Measurements from ENCODE around the gene CSTPP1. TPM values are rescaled to one million over a fixed set of nuclear protein-coding genes. Genes with fewer than 3 reads are reported as not detected.

Gene CSTPP1
- total and polyA plus RNA-seq, 8 donors: 16.4 to 146 (median 37.3) TPM

GRCh38 chr11:47105974-47106373 lies 169.4 kb downstream of the CSTPP1 start:
- no peaks in the 10 kb centered on the region for H3K36me3 ChIP-seq
- H3K27ac ChIP-seq: peak overlapping the region in 2 of 5 donors; percentile 2 to 7
- H3K4me3 ChIP-seq: no peak overlapping the region
- H3K4me1 ChIP-seq: peaks cover 9 to 67% (median 31%) of the 10 kb centered on the region in 4 donors
- peak in 1 of 2 donors; percentile 59 for DNase-seq
- intact Hi-C loops (cut with DNase I; ENCODE audit: low total_unique reads): no loop called here
- no peaks in the 10 kb centered on the region for H3K9me3 ChIP-seq
- WGBS, 5 donors: 29 to 73% (median 39%) methylated on average over 3 of the region's 3 CpGs
- TF ChIP-seq POLR2AphosphoS5 (IDR thresholded peaks at IDR 0.05) (peak in 2 of 3 donors; percentile 37 to 49), POLR2A (IDR thresholded peaks at IDR 0.05) (no peak), CTCF (IDR thresholded peaks at IDR 0.05) (no peak)
- no peaks in the 10 kb centered on the region for H3K27me3 ChIP-seq

GRCh38 chr11:47106798-47107411 lies 170.3 kb downstream of the CSTPP1 start:
- no peaks in the 10 kb centered on the region for H3K36me3 ChIP-seq
- peaks cover 9 to 67% (median 31%) of the 10 kb centered on the region in 4 donors for H3K4me1 ChIP-seq
- intact Hi-C loops (cut with DNase I; ENCODE audit: low total_unique reads): no loop called here
- 49 to 59% (median 55%) methylated on average over 7 of the region's 7 CpGs for WGBS, 5 donors
- DNase-seq: no peak
- TF ChIP-seq CTCF (IDR thresholded peaks at IDR 0.05) (no peak), POLR2AphosphoS5 (IDR thresholded peaks at IDR 0.05) (no peak), POLR2A (IDR thresholded peaks at IDR 0.05) (no peak), EP300 (IDR thresholded peaks at IDR 0.05) (no peak)
- no peaks in the 10 kb centered on the region for H3K27me3 ChIP-seq
- peak overlapping the region in 2 of 5 donors; percentile 2 to 31 for H3K27ac ChIP-seq
- H3K4me3 ChIP-seq: no peak overlapping the region
- no peaks in the 10 kb centered on the region for H3K9me3 ChIP-seq

GRCh38 chr11:47107744-47108143 lies 171.2 kb downstream of the CSTPP1 start:
- no peak for TF ChIP-seq EP300 (IDR thresholded peaks at IDR 0.05)
- no peak for TF ChIP-seq POLR2AphosphoS5 (IDR thresholded peaks at IDR 0.05)
- TF ChIP-seq POLR2A (IDR thresholded peaks at IDR 0.05): no peak
- TF ChIP-seq CTCF (IDR thresholded peaks at IDR 0.05): no peak
- H3K4me3 ChIP-seq: no peak overlapping the region
- 65 to 88% (median 80%) methylated on average over 5 to 6 of the region's 6 CpGs for WGBS, 5 donors

GRCh38 chr11:47108214-47108613 lies 171.7 kb downstream of the CSTPP1 start:
- TF ChIP-seq CTCF (IDR thresholded peaks at IDR 0.05) (no peak), EP300 (IDR thresholded peaks at IDR 0.05) (no peak), POLR2A (IDR thresholded peaks at IDR 0.05) (no peak), POLR2AphosphoS5 (IDR thresholded peaks at IDR 0.05) (no peak)
- no peaks in the 10 kb centered on the region for H3K36me3 ChIP-seq
- H3K27ac ChIP-seq: no peak overlapping the region
- intact Hi-C loops (cut with DNase I; ENCODE audit: low total_unique reads): no loop called here
- H3K9me3 ChIP-seq: no peaks in the 10 kb centered on the region
- H3K27me3 ChIP-seq: no peaks in the 10 kb centered on the region
- peaks cover 9 to 67% (median 31%) of the 10 kb centered on the region in 4 donors for H3K4me1 ChIP-seq
- 58 to 78% (median 70%) methylated on average over 4 of the region's 4 CpGs for WGBS, 5 donors
- H3K4me3 ChIP-seq: no peak overlapping the region
- peak in 1 of 2 donors; percentile 50 for DNase-seq

More at GRCh38 chr11:47107744-47108143, 171.2 kb downstream of the CSTPP1 start:
- intact Hi-C loops (cut with DNase I; ENCODE audit: low total_unique reads): no loop called here
- no peak for DNase-seq
- Histone ChIP-seq H3K9me3 (no peaks in the 10 kb centered on the region), H3K27ac (no peak overlapping the region), H3K27me3 (no peaks in the 10 kb centered on the region), H3K4me1 (peaks cover 9 to 67% (median 31%) of the 10 kb centered on the region in 4 donors), H3K36me3 (no peaks in the 10 kb centered on the region)

Measured in stomach (tissue), 9 donors.